Subcutaneous abdominal adipose tissue (tissue), 5 donors: ENCODE data around the gene RDH14.

Experiments used
- H3K27ac ChIP-seq: one replicate; pipeline ENCODE4 v1.7.0; 2013; ENCODE audit warnings: low read depth, mild to moderate bottlenecking, inconsistent platforms, low read length, moderate library complexity
- H3K27me3 ChIP-seq, 5 donors: one replicate each; pipeline ENCODE4 v1.7.0; 2013; ENCODE audit warnings: low read length in 5 of 5, inconsistent platforms in 1 of 5; ENCODE audit not compliant: control insufficient read depth in 5 of 5, insufficient read depth in 4 of 5
- H3K36me3 ChIP-seq, 5 donors: one replicate each; pipeline ENCODE4 v1.7.0; 2013; ENCODE audit warnings: low read length in 5 of 5; ENCODE audit not compliant: control insufficient read depth in 5 of 5, insufficient read depth in 5 of 5
- H3K4me1 ChIP-seq, 5 donors: one replicate each; pipeline ENCODE4 v1.7.0; 2013; ENCODE audit warnings: low read length in 5 of 5, mild to moderate bottlenecking in 3 of 5, moderate library complexity in 1 of 5; ENCODE audit not compliant: control insufficient read depth in 5 of 5, insufficient read depth in 5 of 5
- H3K4me3 ChIP-seq, 5 donors: one replicate each; pipeline ENCODE4 v1.7.0; 2013; ENCODE audit warnings: low read length in 5 of 5, low read depth in 1 of 5
- H3K9ac ChIP-seq, 5 donors: one replicate each; pipeline ENCODE4 v1.7.0; 2013; ENCODE audit warnings: low read length in 5 of 5, mild to moderate bottlenecking in 4 of 5, moderate library complexity in 3 of 5
- H3K9me3 ChIP-seq, 5 donors: one replicate each; pipeline ENCODE4 v1.7.0; 2013; ENCODE audit warnings: low read length in 5 of 5; ENCODE audit not compliant: control insufficient read depth in 5 of 5
- donor health status: healthy.
- donor health status: healthy.
- donor health status: healthy.
- donor health status: healthy.
- donor health status: healthy.

Gene RDH14

GRCh38 chr2:18560031-18560796, at the start of gene RDH14:
Gene RDH14 (minus strand): TSS chr2:18560653. CDS start chr2:18560572, 81 bp downstream.
- peaks cover 0 to 27% (median 23%) of the 10 kb centered on the region in 5 donors for H3K4me1 ChIP-seq
- H3K9ac ChIP-seq, result peak within 1 kb of the TSS; percentile 39 to 98 (median 92)
- H3K27me3 ChIP-seq, result no peaks in the 10 kb centered on the region
- H3K27ac ChIP-seq, result peak within 1 kb of the TSS; percentile 93
- H3K9me3 ChIP-seq, result peaks cover 0 to 2% (median 0%) of the 10 kb centered on the region in 5 donors
- peak within 1 kb of the TSS; percentile 74 to 91 (median 82) for H3K4me3 ChIP-seq
- peaks cover under 1 to 5% (median 2%) of the 10 kb centered on the region in 5 donors for H3K36me3 ChIP-seq

GRCh38 chr2:18610090-18610489, 49.6 kb upstream of the RDH14 start:
- Histone ChIP-seq H3K27ac (no peak overlapping the region), H3K4me1 (no peaks in the 10 kb centered on the region), H3K4me3 (no peak overlapping the region), H3K9me3 (no peaks in the 10 kb centered on the region), H3K9ac (no peak overlapping the region), H3K27me3 (no peaks in the 10 kb centered on the region), H3K36me3 (no peaks in the 10 kb centered on the region)

- H3K4me3 ChIP-seq, result no peak overlapping the region
- no peak overlapping the region for H3K9ac ChIP-seq
- peaks cover 0 to 4% (median 0%) of the 10 kb centered on the region in 5 donors for H3K4me1 ChIP-seq
- no peaks in the 10 kb centered on the region for H3K9me3 ChIP-seq
- no peak overlapping the region for H3K27ac ChIP-seq
- H3K27me3 ChIP-seq, result no peaks in the 10 kb centered on the region
- no peaks in the 10 kb centered on the region for H3K36me3 ChIP-seq
Measured at GRCh38 chr2:18605115-18605514, 44.7 kb upstream of the RDH14 start.

GRCh38 chr2:18604531-18604885, 44.1 kb upstream of the RDH14 start:
- no peaks in the 10 kb centered on the region for H3K27me3 ChIP-seq
- no peak overlapping the region for H3K27ac ChIP-seq
- H3K4me3 ChIP-seq, result no peak overlapping the region
- H3K4me1 ChIP-seq, result peaks cover 0 to 5% (median 1%) of the 10 kb centered on the region in 5 donors
- no peaks in the 10 kb centered on the region for H3K9me3 ChIP-seq
- no peak overlapping the region for H3K9ac ChIP-seq
- no peaks in the 10 kb centered on the region for H3K36me3 ChIP-seq

- Histone ChIP-seq H3K27ac (no peak overlapping the region), H3K9ac (no peak overlapping the region), H3K4me3 (no peak overlapping the region), H3K4me1 (peaks cover 0 to 10% (median 7%) of the 10 kb centered on the region in 5 donors), H3K36me3 (no peaks in the 10 kb centered on the region), H3K9me3 (no peaks in the 10 kb centered on the region), H3K27me3 (no peaks in the 10 kb centered on the region)
Measured at GRCh38 chr2:18603854-18604530, 43.5 kb upstream of the RDH14 start.

GRCh38 chr2:18602298-18602697, 41.8 kb upstream of the RDH14 start:
- Histone ChIP-seq H3K27me3 (no peaks in the 10 kb centered on the region), H3K4me1 (peaks cover 0 to 16% (median 12%) of the 10 kb centered on the region in 5 donors), H3K27ac (no peak overlapping the region), H3K36me3 (no peaks in the 10 kb centered on the region), H3K9ac (no peak overlapping the region), H3K9me3 (no peaks in the 10 kb centered on the region), H3K4me3 (no peak overlapping the region)

GRCh38 chr2:18600255-18600613, 39.8 kb upstream of the RDH14 start:
- Histone ChIP-seq H3K9ac (no peak overlapping the region), H3K27ac (peak overlapping the region; percentile 6), H3K9me3 (no peaks in the 10 kb centered on the region), H3K27me3 (no peaks in the 10 kb centered on the region), H3K4me3 (no peak overlapping the region), H3K36me3 (no peaks in the 10 kb centered on the region), H3K4me1 (peaks cover 0 to 23% (median 14%) of the 10 kb centered on the region in 5 donors)

- H3K27me3 ChIP-seq, result no peaks in the 10 kb centered on the region
- H3K4me3 ChIP-seq, result no peak overlapping the region
- peak overlapping the region; percentile 6 for H3K27ac ChIP-seq
Measured at GRCh38 chr2:18599509-18600254, 39.2 kb upstream of the RDH14 start.

GRCh38 chr2:18598848-18599484, 38.5 kb upstream of the RDH14 start:
- H3K4me3 ChIP-seq, result no peak overlapping the region
- H3K27me3 ChIP-seq, result no peaks in the 10 kb centered on the region
- peak overlapping the region; percentile 11 for H3K27ac ChIP-seq
- no peak overlapping the region for H3K9ac ChIP-seq
- no peaks in the 10 kb centered on the region for H3K36me3 ChIP-seq
- peaks cover 0 to 20% (median 14%) of the 10 kb centered on the region in 5 donors for H3K4me1 ChIP-seq
- H3K9me3 ChIP-seq, result no peaks in the 10 kb centered on the region

More at GRCh38 chr2:18599509-18600254, 39.2 kb upstream of the RDH14 start:
- Histone ChIP-seq H3K36me3 (no peaks in the 10 kb centered on the region), H3K9ac (no peak overlapping the region), H3K4me1 (peaks cover 0 to 23% (median 14%) of the 10 kb centered on the region in 5 donors), H3K9me3 (no peaks in the 10 kb centered on the region)
